ENCODE measurements around the gene PPP1R14B. TPM values are rescaled to one million over a fixed set of nuclear protein-coding genes. Genes with fewer than 3 reads are reported as not detected.
A peak's percentile ranks its signal among the peaks of the same experiment; 100 is the strongest.

The PPP1R14B gene
- total RNA-seq, 4 donors from 2014 or later: 144 to 444 (median 237) TPM

- in situ Hi-C loops (cut with MboI; ENCODE audit: low sequenced_read_pairs in 4 of 4): no loop called here
Measured at GRCh38 chr11:64241491-64242374, 5.0 kb downstream of the PPP1R14B start.

GRCh38 chr11:64241241-64241490 is 5.6 kb downstream of the PPP1R14B start:
- intact Hi-C loops (cut with DNase I; ENCODE audit: low total_unique reads): loop anchor here (2.0 to 10.0 kb wide), 2 partner anchors 30 to 634 kb away; partner anchors contain the start of gene EHD1
- in situ Hi-C loops (cut with MboI; ENCODE audit: low sequenced_read_pairs in 4 of 4): no loop called here
- DNase-seq (peak in 1 of 2 donors; percentile 100), ATAC-seq (peak; percentile 69 to 71)
- peak overlapping the region; percentile 85 to 96 (median 86) for H3K4me3 ChIP-seq
- H3K4me1 ChIP-seq: peaks cover 33 to 43% of the 10 kb centered on the region in 2 donors
- peak overlapping the region; percentile 92 to 100 (median 96) for H3K27ac ChIP-seq
- H3K9me3 ChIP-seq: no peaks in the 10 kb centered on the region
- TF ChIP-seq POLR2A (IDR thresholded peaks at IDR 0.05): no peak
- H3K27me3 ChIP-seq: no peaks in the 10 kb centered on the region
- peaks cover 0 to 13% of the 10 kb centered on the region in 2 donors for H3K36me3 ChIP-seq

More at GRCh38 chr11:64241491-64242374, 5.0 kb downstream of the PPP1R14B start:
- ATAC-seq (peak in 1 of 2 donors; percentile 3), DNase-seq (peak; percentile 60 to 100)
- H3K4me3 ChIP-seq: peak overlapping the region; percentile 85 to 96 (median 91)
- no peaks in the 10 kb centered on the region for H3K9me3 ChIP-seq
- peak in 1 of 5 experiments; percentile 14 for TF ChIP-seq CTCF (IDR thresholded peaks at IDR 0.05 in 4 of 5, conservative IDR thresholded peaks at IDR 0.05 in 1 of 5)
- TF ChIP-seq POLR2A (IDR thresholded peaks at IDR 0.05): peak; percentile 77
- H3K36me3 ChIP-seq: peaks cover 0 to 13% of the 10 kb centered on the region in 2 donors
- H3K27ac ChIP-seq: peak overlapping the region; percentile 92 to 100 (median 96)
- no peaks in the 10 kb centered on the region for H3K27me3 ChIP-seq
- peaks cover 33 to 43% of the 10 kb centered on the region in 2 donors for H3K4me1 ChIP-seq
- intact Hi-C loops (cut with DNase I; ENCODE audit: low total_unique reads): loop anchor here (2.0 to 10.0 kb wide), 2 partner anchors 29 to 633 kb away; partner anchors contain the start of gene EHD1

- Histone ChIP-seq H3K9me3 (no peaks in the 10 kb centered on the region), H3K36me3 (peaks cover 0 to 13% of the 10 kb centered on the region in 2 donors), H3K4me1 (peaks cover 33 to 42% of the 10 kb centered on the region in 2 donors), H3K27me3 (no peaks in the 10 kb centered on the region), H3K4me3 (peak within 1 kb of the TSS; percentile 85 to 96 (median 91)), H3K27ac (peak within 1 kb of the TSS; percentile 92 to 100 (median 96))
- TF ChIP-seq CTCF (IDR thresholded peaks at IDR 0.05 in 4 of 5, conservative IDR thresholded peaks at IDR 0.05 in 1 of 5) (no peak), POLR2A (IDR thresholded peaks at IDR 0.05) (peak; percentile 97 to 98)
- DNase-seq: peak; percentile 94 to 98
- ATAC-seq: peak; percentile 64 to 69
- in situ Hi-C loops (cut with MboI; ENCODE audit: low sequenced_read_pairs in 4 of 4) (no loop called here), intact Hi-C loops (cut with DNase I; ENCODE audit: low total_unique reads) (loop anchor here (2.0 to 10.0 kb wide), 2 partner anchors 30 to 634 kb away; partner anchors contain the start of gene EHD1)
Measured at GRCh38 chr11:64240435-64241240, 6.1 kb downstream of the PPP1R14B start, which contains the start of gene FKBP2. TSS of gene FKBP2 (plus strand) at chr11:64241095. CDS start at chr11:64242388, 1,293 bp downstream.

GRCh38 chr11:64239662-64240434 is 6.9 kb downstream of the PPP1R14B start:
- Histone ChIP-seq H3K9me3 (no peaks in the 10 kb centered on the region), H3K27me3 (no peaks in the 10 kb centered on the region), H3K36me3 (peaks cover 0 to 13% of the 10 kb centered on the region in 2 donors), H3K4me3 (peak overlapping the region; percentile 85 to 96 (median 86)), H3K4me1 (peaks cover 32 to 45% of the 10 kb centered on the region in 2 donors), H3K27ac (peak overlapping the region; percentile 92 to 100 (median 96))
- DNase-seq: no peak
- intact Hi-C loops (cut with DNase I; ENCODE audit: low total_unique reads) (loop anchor here (2.0 to 10.0 kb wide), 2 partner anchors 31 to 635 kb away; partner anchors contain the start of gene EHD1), in situ Hi-C loops (cut with MboI; ENCODE audit: low sequenced_read_pairs in 4 of 4) (no loop called here)
- TF ChIP-seq POLR2A (IDR thresholded peaks at IDR 0.05): no peak
- TF ChIP-seq CTCF (IDR thresholded peaks at IDR 0.05 in 4 of 5, conservative IDR thresholded peaks at IDR 0.05 in 1 of 5): no peak
- no peak for ATAC-seq

Data from gastrocnemius medialis (tissue), 4 donors.